ENCODE measurements around the gene ZNF649. TPM values are rescaled to one million over a fixed set of nuclear protein-coding genes. Genes with fewer than 3 reads are reported as not detected.
A peak's percentile ranks its signal among the peaks of the same experiment; 100 is the strongest.

Gene ZNF649
- total and polyA plus RNA-seq, 10 of the 15 experiments (the other 5 are each of a cell fraction or from before 2014, with no cell fraction given): 0.87 to 9.7 (median 4.7) TPM

- ChIA-PET SMC1A (ENCODE audit: uncharacterized antibody, unreplicated experiment) (no interaction called here), POLR2A (no interaction called here), RAD21 (ENCODE audit: unreplicated experiment) (no interaction called here), CTCF (no interaction called here)
- peak; percentile 95 for FAIRE-seq
- in situ Hi-C loops (cut with MboI): no loop called here
- Histone ChIP-seq H2AFZ (ENCODE audit: control insufficient read depth, low read depth, low read length) (peak within 1 kb of the TSS; percentile 100), H3K79me2 (ENCODE audit: control insufficient read depth, insufficient read depth, low read length) (peaks cover 6% of the 10 kb centered on the region), H3K9ac (ENCODE audit: control insufficient read depth, insufficient read depth, low read length) (peak within 1 kb of the TSS; percentile 87), H4K20me1 (ENCODE audit: control insufficient read depth, insufficient read depth) (no peaks in the 10 kb centered on the region), H3K27ac (ENCODE audit: control insufficient read depth, insufficient read depth) (peak within 1 kb of the TSS; percentile 70), H3K4me2 (ENCODE audit: control insufficient read depth, insufficient read depth) (peak within 1 kb of the TSS; percentile 28), H3K27me3 (replicated peaks in 1 of 2; ENCODE audit: control insufficient read depth in 2 of 2, insufficient read depth in 2 of 2, low read length in 1 of 2) (no peaks in the 10 kb centered on the region), H3K36me3 (ENCODE audit: control insufficient read depth in 2 of 2, insufficient read depth in 2 of 2, low read length in 1 of 2) (peaks cover 0 to 7% of the 10 kb centered on the region in 2 experiments; a peak in 1 of 4 replicates), H3K9me3 (replicated peaks; ENCODE audit: control insufficient read depth, insufficient read depth, low read length) (peaks cover 12% of the 10 kb centered on the region; the same call in 2 of the 3 replicates), H3K4me3 (peak within 1 kb of the TSS; percentile 77), H3K4me1 (ENCODE audit: control insufficient read depth, insufficient read depth, low read length) (0 out of 2 replicates have a peak, but pooled peaks cover 2% of the 10 kb centered on the region)
- intact Hi-C loops (cut with micrococcal nuclease; ENCODE audit: unreplicated experiment): loop anchor here (2.0 to 10.0 kb wide), 3 partner anchors 60 to 310 kb away; partner anchors contain the start of genes ZNF350 and ZNF432
- no TSS peak for BruUV-seq (replicated peaks)
- whole genome bisulfite sequencing (ENCODE audit: insufficient coverage, insufficient replicate concordance, low lambda C conversion rate, missing lambda C conversion rate): 2% methylated on average over 48 of the region's 52 CpGs
- peak; percentile 89 for DNase-seq (ENCODE audit: low read depth, low spot score)
- ATAC-seq: peak; percentile 97
- no peak for TF ChIP-seq ZNF687 (IDR thresholded peaks at IDR 0.05)
- TF ChIP-seq IRF4 (IDR thresholded peaks at IDR 0.05; ENCODE audit: low read depth, low read length): no peak
- TF ChIP-seq PAX8 (IDR thresholded peaks at IDR 0.05): no peak
- peak; percentile 75 for TF ChIP-seq ATF7 (IDR thresholded peaks at IDR 0.05; ENCODE audit: low read depth)
- TF ChIP-seq CBX3 (IDR thresholded peaks at IDR 0.05; ENCODE audit: borderline replicate concordance, low read depth): no peak
- TF ChIP-seq PKNOX1 (IDR thresholded peaks at IDR 0.05): peak; percentile 97
- no peak for TF ChIP-seq FOS (IDR thresholded peaks at IDR 0.05; ENCODE audit: borderline replicate concordance, extremely low read depth, insufficient read length)
- TF ChIP-seq NRF1 (conservative IDR thresholded peaks at IDR 0.05; ENCODE audit: low read depth, low read length): no peak
- TF ChIP-seq NFYB (IDR thresholded peaks at IDR 0.05; ENCODE audit: insufficient read depth, low read depth, low read length): 0 out of 2 replicates have a peak, but pooled peaks have one; percentile 67
- TF ChIP-seq POU2F2 (IDR thresholded peaks at IDR 0.05; ENCODE audit: borderline replicate concordance, low read depth, low read length): 0 out of 3 replicates have a peak, but pooled peaks have one; percentile 12
- TF ChIP-seq ZNF207 (IDR thresholded peaks at IDR 0.05; ENCODE audit: borderline replicate concordance): peak; percentile 65
- peak; percentile 64; the same call in 1 of the 2 replicates for TF ChIP-seq NBN (IDR thresholded peaks at IDR 0.05)
- peak; percentile 26 for TF ChIP-seq SKIL (IDR thresholded peaks at IDR 0.05; ENCODE audit: low read depth, poor library complexity, severe bottlenecking)
- no peak for TF ChIP-seq SP1 (IDR thresholded peaks at IDR 0.05; ENCODE audit: low read depth, low read length)
- TF ChIP-seq CBX5 (IDR thresholded peaks at IDR 0.05; ENCODE audit: low read depth): no peak; the same call in 1 of the 2 replicates
- 0 out of 4 replicates have a peak, but pooled peaks of 1 of the 2 experiments have one; percentile 24 for TF ChIP-seq BHLHE40 (IDR thresholded peaks at IDR 0.05; ENCODE audit: borderline replicate concordance in 1 of 2, low read depth in 2 of 2, low read length in 1 of 2)
Observed at GRCh38 chr19:51926784-51927741, 22.2 kb upstream of the ZNF649 start, which contains the start of gene ZNF613. ZNF613 (plus strand) TSS chr19:51927472; CDS start chr19:51936221, 8,749 bp downstream.
